Cardiac septum (tissue), 1 donor: ENCODE measurements around the gene STON1. TPM values are rescaled to one million over a fixed set of nuclear protein-coding genes. Genes with fewer than 3 reads are reported as not detected.
"Not testable (repeated sequence)": the region's sequence is repeated elsewhere in the genome, so short reads cannot be mapped to it uniquely, and the experiment has no call there.

ENCODE experiments used
- DNase-seq: peaks from one replicate; pipeline ENCODE4 v3.0.0-alpha.2; 2020; ENCODE audit warnings: low spot score
- intact Hi-C: fragments of 100-400 bp; cut with DNase I; formaldehyde crosslinking; loops from one replicate; pipeline ENCODE4 v1.14.0; 2022
- total RNA-seq: library from RNA; stranded (reverse); fragmentation: NEBNext Ultra II Directional; extraction: Animal tissue kit (Norgen Biotek cat#: 25700); gene quantifications from one replicate; pipeline ENCODE4 v1.2.1, GENCODE V29; 2021
- donor health status: DM: no; HTN: no; CAD: no.

STON1 gene
- total RNA-seq, 1 donor from 2014 or later = 6.7 TPM

GRCh38 chr2:48527226-48527885, 2.6 kb upstream of the STON1 start:
- intact Hi-C loops = no loop called here
- no peak for DNase-seq

GRCh38 chr2:48528431-48528830, 1.5 kb upstream of the STON1 start:
- intact Hi-C loops = no loop called here
- DNase-seq = no peak

- intact Hi-C loops = no loop called here
- no peak for DNase-seq
These were observed 760 bp upstream of the STON1 start for GRCh38 chr2:48529194-48529593.

- no peak for DNase-seq
- intact Hi-C loops = no loop called here
These were observed 300 bp upstream of the STON1 start for GRCh38 chr2:48529676-48530032.

GRCh38 chr2:48531141-48531648, 1.2 kb downstream of the STON1 start:
- intact Hi-C loops = no loop called here
- no peak for DNase-seq

GRCh38 chr2:48532174-48532573, 2.2 kb downstream of the STON1 start:
- intact Hi-C loops = no loop called here

GRCh38 chr2:48532824-48533223, 2.9 kb downstream of the STON1 start:
- no peak for DNase-seq
- intact Hi-C loops = no loop called here

More at GRCh38 chr2:48532174-48532573, 2.2 kb downstream of the STON1 start:
- no peak for DNase-seq

GRCh38 chr2:48534781-48535180, 4.8 kb downstream of the STON1 start:
- intact Hi-C loops = no loop called here
- no peak for DNase-seq

GRCh38 chr2:48540237-48540935, 10.4 kb downstream of the STON1 start:
- DNase-seq = peak; percentile 27
- intact Hi-C loops = no loop called here

- intact Hi-C loops = no loop called here
- DNase-seq = no peak
These were observed 11.9 kb downstream of the STON1 start for GRCh38 chr2:48541666-48542389.

GRCh38 chr2:48543895-48544294, 13.9 kb downstream of the STON1 start:
- DNase-seq = no peak
- intact Hi-C loops = no loop called here

- peak; percentile 72 for DNase-seq
- intact Hi-C loops = no loop called here
These were observed 15.3 kb downstream of the STON1 start for GRCh38 chr2:48545244-48545643.

- DNase-seq = no peak
- intact Hi-C loops = no loop called here
These were observed 18.9 kb downstream of the STON1 start for GRCh38 chr2:48548840-48549239.

GRCh38 chr2:48549972-48550371, 20.0 kb downstream of the STON1 start:
- intact Hi-C loops = no loop called here
- DNase-seq = no peak

- intact Hi-C loops = no loop called here
- DNase-seq = no peak
These were observed 21.6 kb downstream of the STON1 start for GRCh38 chr2:48551548-48551947.

GRCh38 chr2:48555071-48555470, 25.1 kb downstream of the STON1 start:
- DNase-seq, intact Hi-C loops: not testable (repeated sequence)

- intact Hi-C loops = no loop called here
These were observed 28.5 kb downstream of the STON1 start for GRCh38 chr2:48558456-48558855.

GRCh38 chr2:48560546-48561209, 30.7 kb downstream of the STON1 start:
- intact Hi-C loops = no loop called here
- no peak for DNase-seq

More at GRCh38 chr2:48558456-48558855, 28.5 kb downstream of the STON1 start:
- DNase-seq = no peak

- intact Hi-C loops = no loop called here
- no peak for DNase-seq
These were observed 32.3 kb downstream of the STON1 start for GRCh38 chr2:48562281-48562680.
